Measurements from ENCODE around the gene GSG1L. TPM values are rescaled to one million over a fixed set of nuclear protein-coding genes. Genes with fewer than 3 reads are reported as not detected.

GSG1L gene
- polyA plus RNA-seq, 4 donors: 0.63 to 1.9 (median 0.65) TPM

DNA sequence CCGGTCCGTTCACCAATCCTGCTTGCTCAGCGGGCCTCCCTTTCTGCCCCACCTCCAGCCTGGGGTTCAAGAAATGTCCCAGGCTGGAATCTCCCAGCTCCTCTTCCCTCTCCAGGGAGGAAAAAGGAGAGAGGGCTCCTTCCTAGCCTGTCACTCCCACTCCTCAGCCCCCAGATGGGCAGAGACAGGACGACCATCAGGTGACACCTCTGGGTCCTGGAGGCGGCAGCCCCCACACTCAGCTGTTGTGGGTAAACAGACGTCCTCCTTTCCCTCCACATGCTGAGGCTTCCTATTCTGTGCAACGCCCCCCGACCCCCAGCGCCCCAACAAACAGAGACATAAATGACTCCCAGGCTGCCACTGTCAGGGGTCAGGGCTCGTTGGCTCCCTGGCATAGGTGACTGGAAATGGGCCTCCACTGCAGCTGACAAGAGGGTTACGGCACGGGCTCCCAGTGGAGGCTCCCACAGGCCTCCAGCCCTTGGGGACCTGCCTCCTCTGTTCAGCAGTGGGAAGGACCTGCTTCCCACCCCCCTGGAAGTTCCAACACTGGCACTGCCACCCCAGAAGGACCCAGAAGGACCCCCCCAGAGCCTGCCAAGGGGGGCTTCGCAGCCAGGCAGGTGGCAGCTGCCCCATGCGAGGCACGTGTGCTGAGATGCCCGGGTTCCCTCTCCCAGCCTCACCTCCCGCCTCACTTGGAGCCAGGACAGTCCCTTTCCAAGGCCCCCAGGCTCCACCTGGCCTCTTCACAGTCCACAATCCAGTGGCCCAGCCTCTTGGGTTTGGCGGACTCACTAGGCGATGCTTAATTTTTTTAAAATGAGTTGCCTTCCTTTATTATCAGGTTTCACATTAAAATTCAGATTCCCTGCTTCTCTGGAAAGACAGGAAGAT is 281.3 kb downstream of the GSG1L start:
- DNase-seq (ENCODE audit: low read depth in 4 of 4, low spot score in 3 of 4): no peak

- DNase-seq (ENCODE audit: low read depth in 4 of 4, low spot score in 3 of 4): no peak
These were observed 282.4 kb downstream of the GSG1L start for GRCh38 chr16:27781195-27781524.

GRCh38 chr16:27780468-27781194 is 282.9 kb downstream of the GSG1L start:
- no peak for DNase-seq (ENCODE audit: low read depth in 4 of 4, low spot score in 3 of 4)

GRCh38 chr16:27779641-27780164 is 283.8 kb downstream of the GSG1L start:
- DNase-seq (ENCODE audit: low read depth in 4 of 4, low spot score in 3 of 4): no peak

- no peak for DNase-seq (ENCODE audit: low read depth in 4 of 4, low spot score in 3 of 4)
These were observed 284.5 kb downstream of the GSG1L start for GRCh38 chr16:27778926-27779570.

DNA sequence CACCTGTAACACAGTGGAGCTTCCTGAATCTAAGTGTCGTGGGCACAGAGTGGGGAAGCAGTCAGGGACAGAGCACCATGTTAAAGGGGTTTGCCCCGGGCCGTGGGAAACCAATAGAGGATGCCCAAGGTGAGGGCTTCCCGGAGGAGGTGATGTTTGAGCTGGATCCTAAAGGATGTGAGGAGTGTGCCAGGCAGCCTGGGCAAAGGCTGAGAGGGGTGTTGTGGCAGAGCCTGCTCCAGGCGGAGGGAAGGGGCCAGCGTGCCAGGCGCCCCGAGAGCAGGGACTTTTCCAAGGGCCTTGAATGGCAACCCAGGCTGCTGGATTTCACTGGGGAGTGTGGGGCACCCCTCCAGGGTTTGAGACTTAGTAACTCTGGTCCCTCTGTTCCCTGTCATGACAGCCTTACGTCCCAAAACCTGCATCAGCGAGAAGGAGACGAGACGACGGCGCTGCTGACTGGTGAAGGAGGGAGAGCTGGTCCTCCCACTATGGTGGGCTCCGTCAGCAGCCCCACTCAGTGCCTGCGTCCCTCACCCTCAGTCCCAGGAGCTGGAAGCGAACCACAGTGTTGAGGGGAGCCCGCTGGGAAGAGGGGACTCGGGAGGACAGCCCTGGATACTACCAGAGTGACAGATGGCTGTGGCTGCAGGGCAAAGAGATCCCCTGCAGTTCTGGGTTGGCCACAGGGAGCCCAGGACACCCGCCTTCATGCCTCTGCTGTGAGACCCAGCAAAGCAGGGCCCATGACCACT is 285.2 kb downstream of the GSG1L start:
- no peak for DNase-seq (ENCODE audit: low read depth in 4 of 4, low spot score in 3 of 4)

- no peak for DNase-seq (ENCODE audit: low read depth in 4 of 4, low spot score in 3 of 4)
These were observed 286.0 kb downstream of the GSG1L start for GRCh38 chr16:27777527-27777926.

DNA sequence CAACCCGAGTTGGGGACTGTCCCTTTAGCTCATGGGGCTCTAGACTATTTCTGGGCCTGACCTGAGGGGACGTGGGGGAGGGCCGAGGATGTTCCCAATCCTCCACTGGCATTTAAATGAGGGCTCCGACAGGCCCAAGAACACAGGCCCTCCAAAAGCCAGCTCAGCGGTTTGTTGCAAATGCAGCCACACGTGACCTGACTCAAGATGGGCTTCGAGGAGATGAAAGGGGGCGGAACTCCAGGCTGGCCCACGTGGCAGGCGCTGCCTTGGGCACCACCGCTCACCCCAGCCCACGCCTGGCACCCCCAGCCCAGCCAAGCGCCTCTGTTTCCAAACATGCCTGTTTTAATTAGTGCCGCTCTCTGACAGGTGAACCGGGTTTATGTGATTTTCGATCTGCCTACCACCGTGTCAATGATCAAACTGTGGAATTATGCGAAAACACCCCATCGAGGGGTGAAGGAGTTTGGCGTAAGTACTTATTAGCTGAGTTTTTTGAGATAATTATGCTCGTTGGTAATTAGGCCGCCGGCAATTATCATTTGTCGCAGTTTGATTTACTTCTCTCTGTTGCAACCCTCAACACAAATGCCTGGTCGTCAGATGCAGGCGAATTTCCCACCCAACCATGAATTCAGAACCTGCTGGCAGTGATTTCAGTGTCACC is 286.8 kb downstream of the GSG1L start:
- no peak for DNase-seq (ENCODE audit: low read depth in 4 of 4, low spot score in 3 of 4)

GRCh38 chr16:27775254-27775653 is 288.3 kb downstream of the GSG1L start:
- no peak for DNase-seq (ENCODE audit: low read depth in 4 of 4, low spot score in 3 of 4)

- no peak for DNase-seq (ENCODE audit: low read depth in 4 of 4, low spot score in 3 of 4)
These were observed 288.7 kb downstream of the GSG1L start for GRCh38 chr16:27774779-27775178.

DNA sequence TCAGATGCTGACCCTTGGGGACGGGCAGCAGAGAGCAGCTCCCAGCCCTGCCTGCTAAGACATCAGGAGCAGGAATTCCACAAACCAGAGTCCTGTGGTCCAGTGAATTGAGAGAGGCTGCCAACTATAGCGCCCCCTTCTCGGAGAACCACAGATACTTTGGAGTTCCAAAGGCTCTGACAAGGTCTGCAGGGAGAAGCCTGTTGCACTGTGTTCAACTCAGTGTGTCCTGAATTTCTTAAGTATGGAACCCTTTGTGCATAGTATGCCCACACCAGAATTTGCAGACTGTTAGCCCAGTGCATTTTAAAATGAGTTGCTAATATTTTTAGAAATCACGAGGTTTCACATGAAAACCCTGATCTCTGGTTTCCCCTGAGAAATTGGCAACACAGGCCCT is 290.2 kb downstream of the GSG1L start:
- DNase-seq (ENCODE audit: low read depth in 4 of 4, low spot score in 3 of 4): no peak

DNA sequence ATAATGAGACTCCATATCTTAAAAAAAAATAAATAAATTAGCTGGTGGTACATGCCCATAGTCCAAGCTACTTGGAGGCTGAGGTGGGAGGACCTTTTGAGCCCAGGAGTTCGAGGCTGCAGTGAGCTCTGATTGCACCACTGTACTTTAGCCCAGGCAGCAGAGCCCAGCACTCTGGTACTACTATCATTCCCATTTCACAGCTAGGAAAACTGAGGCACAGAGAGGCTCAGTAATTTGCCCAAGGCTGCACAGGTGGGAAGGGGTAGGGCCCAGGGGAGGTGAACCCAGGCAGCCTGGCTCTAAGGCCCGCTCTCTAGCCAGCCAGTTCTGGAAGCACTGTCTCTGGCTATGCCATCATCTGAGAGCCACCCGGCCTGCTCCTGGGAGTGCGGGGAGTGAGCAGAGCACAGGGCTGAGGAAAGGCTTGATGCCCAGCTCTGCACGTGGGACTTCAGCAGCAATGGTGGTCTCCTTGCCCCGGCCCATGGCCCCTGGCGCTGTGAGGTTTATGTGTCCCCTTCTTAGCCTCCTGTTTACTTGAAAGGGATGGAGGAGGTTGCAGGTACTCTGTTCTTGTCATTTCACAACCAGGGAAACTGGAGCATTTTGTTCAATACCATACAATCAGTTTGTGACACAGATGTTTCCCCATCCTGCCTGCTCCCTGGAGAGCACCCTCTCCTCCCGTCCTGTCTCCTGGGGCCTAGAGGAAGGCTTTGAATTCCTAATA is 291.3 kb downstream of the GSG1L start:
- no peak for DNase-seq (ENCODE audit: low read depth in 4 of 4, low spot score in 3 of 4)

DNA sequence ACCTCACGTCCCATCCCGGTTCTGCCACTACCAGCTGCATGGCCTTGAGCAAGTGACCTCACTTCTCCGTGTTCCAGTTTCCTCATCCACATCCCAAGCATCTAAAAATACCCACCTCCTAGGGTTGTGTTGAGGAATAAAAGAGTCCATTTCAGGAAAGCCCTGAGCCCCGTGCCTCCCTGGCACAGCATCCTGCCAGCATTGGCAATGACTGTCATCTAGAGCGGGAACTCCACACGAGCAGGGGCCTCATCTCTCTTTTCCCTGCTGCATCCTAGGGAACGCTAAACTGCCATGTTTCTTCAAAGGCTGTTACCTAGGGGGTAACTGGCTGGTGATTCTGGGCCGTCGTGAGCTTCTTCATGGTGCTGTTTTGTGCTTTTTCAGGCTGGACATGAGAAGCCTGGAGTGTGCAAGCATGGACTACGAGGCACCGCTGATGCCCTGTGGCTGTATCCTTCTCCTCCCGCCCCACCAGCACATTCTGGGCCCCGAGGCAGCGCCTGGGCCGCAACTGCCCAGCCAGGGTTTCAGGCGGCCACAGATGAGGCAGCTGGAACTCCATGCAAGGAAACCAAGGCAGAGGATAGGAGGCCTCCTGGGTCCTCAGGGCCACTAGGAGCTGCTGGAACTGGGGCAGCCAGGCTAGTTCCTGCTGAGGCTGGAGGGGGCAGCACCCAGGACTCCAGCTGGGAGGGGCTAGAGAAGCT is 292.2 kb downstream of the GSG1L start:
- no peak for DNase-seq (ENCODE audit: low read depth in 4 of 4, low spot score in 3 of 4)

GRCh38 chr16:27770271-27771196 is 293.0 kb downstream of the GSG1L start:
- no peak for DNase-seq (ENCODE audit: low read depth in 4 of 4, low spot score in 3 of 4)

DNA sequence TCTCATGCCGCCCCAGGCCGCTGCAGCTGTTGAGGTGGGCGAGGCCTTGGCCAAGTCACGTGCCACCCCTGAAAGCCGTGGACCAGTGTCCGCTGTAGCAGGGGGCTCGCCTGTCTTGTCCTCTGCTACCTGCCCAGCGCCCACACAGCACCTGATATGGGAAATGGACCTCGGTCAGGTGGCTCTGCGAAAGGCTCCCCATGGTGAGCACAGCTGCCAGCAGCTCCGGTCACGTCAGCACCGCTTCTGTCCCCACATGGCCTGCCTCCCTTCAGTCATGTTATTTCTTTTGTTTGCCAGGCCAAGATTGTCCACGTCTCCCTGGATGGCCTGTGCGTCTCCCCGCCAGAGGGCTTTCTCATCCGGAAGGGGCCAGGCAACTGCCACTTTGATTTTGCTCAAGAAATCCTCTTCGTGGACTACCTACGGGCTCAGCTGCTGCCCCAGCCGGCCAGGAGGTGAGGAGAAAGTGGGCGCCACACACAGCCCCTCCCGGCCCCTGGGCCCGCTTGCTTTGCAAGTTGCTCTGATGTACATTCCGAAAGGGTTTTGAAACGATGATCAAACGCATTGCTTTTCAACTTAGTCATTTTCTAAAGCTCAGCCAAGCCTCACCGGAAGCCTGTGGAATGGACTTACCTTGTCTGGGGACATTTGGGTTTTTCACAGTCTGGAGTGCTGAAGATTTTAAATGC is 293.8 kb downstream of the GSG1L start:
- DNase-seq (ENCODE audit: low read depth in 4 of 4, low spot score in 3 of 4): no peak

DNA sequence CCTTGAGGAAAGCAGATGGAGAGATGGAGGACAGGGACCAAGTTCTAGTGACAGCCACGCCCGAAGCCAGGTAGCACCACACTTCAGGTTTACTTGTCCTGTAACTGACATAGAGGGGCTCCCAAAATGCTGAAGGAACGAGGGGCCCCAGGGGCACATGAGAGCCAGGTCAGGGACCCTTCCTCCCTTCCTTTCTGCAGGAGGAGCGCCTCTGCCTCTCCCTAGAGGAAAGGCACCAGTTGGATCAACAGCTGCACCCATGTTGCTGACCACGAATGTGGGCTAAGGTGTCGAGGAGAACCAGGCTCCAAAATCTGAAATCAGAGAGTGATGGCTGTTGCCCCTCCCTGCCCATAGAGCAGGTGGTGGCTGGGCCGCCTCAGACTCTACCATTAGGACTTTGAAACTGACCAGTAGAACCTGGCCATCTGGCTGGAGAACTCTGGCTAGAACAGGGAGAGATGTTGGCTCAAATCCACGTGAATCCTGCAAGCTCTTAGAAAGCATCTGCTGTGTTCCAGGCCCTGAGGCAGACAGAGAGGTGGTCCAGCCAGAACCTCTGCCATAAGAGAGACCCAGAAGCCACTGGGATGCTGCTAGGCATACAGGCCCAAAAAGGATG is 294.8 kb downstream of the GSG1L start:
- DNase-seq (ENCODE audit: low read depth in 4 of 4, low spot score in 3 of 4): no peak

All from left renal pelvis (tissue), 4 donors.